ENCODE results near the gene APP.
"Not testable (repeated sequence)": the region's sequence is repeated elsewhere in the genome, so short reads cannot be mapped to it uniquely, and the experiment has no call there.

Gene APP

DNA sequence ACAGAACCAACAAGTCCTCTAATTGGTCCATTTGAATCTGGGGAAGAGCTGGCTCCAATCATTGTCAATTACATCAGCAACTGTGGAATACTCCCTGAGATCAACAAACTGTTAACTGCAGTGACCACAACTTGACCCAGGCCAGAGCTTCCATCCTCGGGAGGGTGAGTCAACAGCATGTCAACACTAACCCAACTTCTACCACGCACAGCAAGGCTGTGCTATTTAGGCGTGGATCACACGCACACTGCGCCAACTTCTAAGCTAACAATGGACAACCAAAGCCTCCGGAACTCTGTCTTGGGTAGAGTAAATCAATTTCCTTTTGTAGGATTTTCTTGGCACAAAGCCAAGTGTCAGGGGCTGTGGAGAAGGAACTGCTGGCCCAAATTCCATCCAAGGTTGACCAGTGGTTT is 30.4 kb downstream of the APP start:
- Mint-ChIP-seq H3K9me3 (no peaks in the 10 kb centered on the region), H3K4me3 (no peak overlapping the region), H3K36me3 (ENCODE audit: low read depth) (peaks cover 43% of the 10 kb centered on the region), H3K4me1 (peaks cover 38% of the 10 kb centered on the region), H3K27me3 (ENCODE audit: low read depth) (no peaks in the 10 kb centered on the region), H3K27ac (peak overlapping the region; percentile 59 to 70 (median 69))
- TF ChIP-seq, protein P1, sequence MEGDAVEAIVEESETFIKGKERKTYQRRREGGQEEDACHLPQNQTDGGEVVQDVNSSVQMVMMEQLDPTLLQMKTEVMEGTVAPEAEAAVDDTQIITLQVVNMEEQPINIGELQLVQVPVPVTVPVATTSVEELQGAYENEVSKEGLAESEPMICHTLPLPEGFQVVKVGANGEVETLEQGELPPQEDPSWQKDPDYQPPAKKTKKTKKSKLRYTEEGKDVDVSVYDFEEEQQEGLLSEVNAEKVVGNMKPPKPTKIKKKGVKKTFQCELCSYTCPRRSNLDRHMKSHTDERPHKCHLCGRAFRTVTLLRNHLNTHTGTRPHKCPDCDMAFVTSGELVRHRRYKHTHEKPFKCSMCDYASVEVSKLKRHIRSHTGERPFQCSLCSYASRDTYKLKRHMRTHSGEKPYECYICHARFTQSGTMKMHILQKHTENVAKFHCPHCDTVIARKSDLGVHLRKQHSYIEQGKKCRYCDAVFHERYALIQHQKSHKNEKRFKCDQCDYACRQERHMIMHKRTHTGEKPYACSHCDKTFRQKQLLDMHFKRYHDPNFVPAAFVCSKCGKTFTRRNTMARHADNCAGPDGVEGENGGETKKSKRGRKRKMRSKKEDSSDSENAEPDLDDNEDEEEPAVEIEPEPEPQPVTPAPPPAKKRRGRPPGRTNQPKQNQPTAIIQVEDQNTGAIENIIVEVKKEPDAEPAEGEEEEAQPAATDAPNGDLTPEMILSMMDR (IDR thresholded peaks at IDR 0.05; ENCODE audit: unreplicated experiment in 3 of 3): no peak

DNA sequence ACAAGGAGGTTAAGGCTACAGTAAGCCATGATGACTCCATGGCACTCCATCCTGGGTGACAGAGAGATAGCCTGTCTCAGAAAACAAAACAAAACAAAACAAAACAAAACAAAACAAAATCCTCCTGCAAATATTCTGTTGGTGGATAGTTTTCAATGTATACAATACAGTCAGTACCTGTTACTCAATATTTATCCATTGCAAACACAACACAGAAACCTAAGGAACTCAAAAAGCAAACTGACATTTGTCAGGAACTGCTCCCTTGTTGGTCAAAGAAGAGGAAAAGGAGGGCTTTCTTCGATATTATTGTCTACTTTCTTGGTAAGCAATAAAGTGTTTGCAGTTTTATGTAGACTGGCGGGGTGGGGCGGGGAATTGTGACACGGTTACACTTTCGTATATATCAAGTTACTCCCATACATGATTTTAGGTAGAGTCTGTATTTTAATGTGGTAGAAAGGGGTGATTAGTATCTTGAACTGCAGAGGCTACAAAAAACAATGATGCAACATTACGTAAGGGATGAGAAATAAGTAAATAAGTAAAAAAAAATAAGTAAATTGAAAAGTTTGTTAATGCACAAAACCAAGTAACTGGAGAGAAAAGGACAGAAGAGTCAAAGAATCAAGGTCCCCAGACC is 31.8 kb downstream of the APP start:
- peaks cover 27% of the 10 kb centered on the region for H3K4me1 Mint-ChIP-seq
- H3K27me3 Mint-ChIP-seq (ENCODE audit: low read depth): no peaks in the 10 kb centered on the region
- H3K27ac Mint-ChIP-seq: no peak overlapping the region
- H3K36me3 Mint-ChIP-seq (ENCODE audit: low read depth): peaks cover 41% of the 10 kb centered on the region
- no peaks in the 10 kb centered on the region for H3K9me3 Mint-ChIP-seq
- TF ChIP-seq, protein P1 (IDR thresholded peaks at IDR 0.05; ENCODE audit: unreplicated experiment in 3 of 3): no peak
- no peak overlapping the region for H3K4me3 Mint-ChIP-seq

DNA sequence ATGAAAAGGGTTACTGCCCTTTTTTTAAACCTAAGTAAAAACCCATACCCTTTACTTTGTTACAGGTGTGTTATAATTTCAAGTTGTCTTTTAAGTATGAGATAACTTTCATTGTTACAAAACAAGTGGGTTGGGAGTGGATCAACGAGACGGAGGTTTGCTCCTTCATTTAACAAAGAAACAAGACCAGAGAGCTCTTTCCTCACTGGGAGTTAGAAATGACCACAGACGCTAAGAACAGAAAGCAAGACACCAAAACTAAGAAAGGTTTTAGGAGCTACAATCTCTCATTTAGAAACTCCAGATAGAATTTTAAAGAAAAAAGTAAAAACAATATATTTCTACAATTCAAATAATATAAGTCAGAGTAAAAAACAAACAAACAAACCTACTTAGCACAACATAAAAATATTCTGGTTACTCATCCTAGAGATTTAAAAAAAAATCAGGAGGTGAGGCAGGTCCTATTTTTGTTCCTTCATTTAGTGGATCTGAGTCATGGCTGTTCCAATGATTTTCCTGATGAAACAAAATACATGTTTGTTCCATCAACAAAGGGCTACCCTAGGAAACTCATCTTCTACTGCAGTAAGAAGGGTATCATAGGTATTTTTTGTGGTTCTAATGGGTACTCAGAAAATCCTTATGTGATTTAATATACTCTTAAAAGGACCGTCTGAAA is 33.0 kb downstream of the APP start:
- TF ChIP-seq, protein P1 (IDR thresholded peaks at IDR 0.05; ENCODE audit: unreplicated experiment in 3 of 3): no peak
- peaks cover 37% of the 10 kb centered on the region for H3K36me3 Mint-ChIP-seq (ENCODE audit: low read depth)
- H3K4me1 Mint-ChIP-seq: peaks cover 25% of the 10 kb centered on the region
- no peak overlapping the region for H3K27ac Mint-ChIP-seq
- no peak overlapping the region for H3K4me3 Mint-ChIP-seq
- no peaks in the 10 kb centered on the region for H3K9me3 Mint-ChIP-seq
- H3K27me3 Mint-ChIP-seq (ENCODE audit: low read depth): no peaks in the 10 kb centered on the region

DNA sequence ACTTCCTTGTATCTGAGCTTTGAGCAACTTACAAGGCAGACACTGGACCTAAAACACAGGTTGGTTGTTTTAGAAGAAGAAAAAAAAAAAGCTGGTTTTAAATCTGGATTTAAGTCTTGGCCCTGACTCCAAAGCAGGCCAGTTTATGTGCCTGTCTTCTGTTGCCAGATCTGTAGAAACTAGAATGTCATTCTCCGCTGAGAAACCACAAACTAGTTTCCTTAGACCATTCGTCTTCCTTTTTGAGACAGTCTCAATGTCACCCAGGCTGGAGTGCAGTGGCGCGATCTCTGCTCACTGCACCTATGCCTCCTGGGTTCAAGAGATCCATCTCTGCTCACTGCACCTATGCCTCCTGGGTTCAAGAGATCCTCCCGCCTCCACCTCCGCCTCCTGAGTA is 33.9 kb downstream of the APP start:
- H3K4me3 Mint-ChIP-seq: no peak overlapping the region
- H3K27me3 Mint-ChIP-seq (ENCODE audit: low read depth): no peaks in the 10 kb centered on the region
- TF ChIP-seq, protein P1 (IDR thresholded peaks at IDR 0.05; ENCODE audit: unreplicated experiment in 3 of 3): no peak
- H3K36me3 Mint-ChIP-seq (ENCODE audit: low read depth): peaks cover 29% of the 10 kb centered on the region
- H3K4me1 Mint-ChIP-seq: peaks cover 25% of the 10 kb centered on the region
- H3K9me3 Mint-ChIP-seq: no peaks in the 10 kb centered on the region
- H3K27ac Mint-ChIP-seq: no peak overlapping the region

DNA sequence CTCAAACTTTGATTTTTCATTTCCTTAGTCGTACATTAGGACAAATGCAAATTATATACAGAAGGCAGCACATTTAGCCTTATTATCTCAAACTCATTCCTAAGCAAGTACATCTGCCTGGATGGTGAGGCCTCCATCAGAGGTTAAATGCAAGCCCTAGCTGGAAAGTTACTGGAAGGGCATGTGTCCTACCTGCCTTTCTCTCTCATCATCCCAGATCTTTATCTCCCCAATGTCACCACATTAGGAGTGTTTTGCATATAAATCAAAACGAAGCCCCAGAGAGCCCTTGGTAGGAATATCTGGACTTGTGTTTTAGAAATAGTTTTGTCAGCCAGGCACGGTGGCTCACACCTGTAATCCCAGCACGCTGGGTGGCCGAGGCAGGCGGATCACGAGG is 35.0 kb downstream of the APP start:
- peaks cover 28% of the 10 kb centered on the region for H3K36me3 Mint-ChIP-seq (ENCODE audit: low read depth)
- H3K27me3 Mint-ChIP-seq (ENCODE audit: low read depth): no peaks in the 10 kb centered on the region
- no peak overlapping the region for H3K4me3 Mint-ChIP-seq
- TF ChIP-seq, protein P1 (IDR thresholded peaks at IDR 0.05; ENCODE audit: unreplicated experiment in 3 of 3): no peak
- H3K27ac Mint-ChIP-seq: no peak overlapping the region
- peaks cover 20% of the 10 kb centered on the region for H3K4me1 Mint-ChIP-seq
- H3K9me3 Mint-ChIP-seq: no peaks in the 10 kb centered on the region

DNA sequence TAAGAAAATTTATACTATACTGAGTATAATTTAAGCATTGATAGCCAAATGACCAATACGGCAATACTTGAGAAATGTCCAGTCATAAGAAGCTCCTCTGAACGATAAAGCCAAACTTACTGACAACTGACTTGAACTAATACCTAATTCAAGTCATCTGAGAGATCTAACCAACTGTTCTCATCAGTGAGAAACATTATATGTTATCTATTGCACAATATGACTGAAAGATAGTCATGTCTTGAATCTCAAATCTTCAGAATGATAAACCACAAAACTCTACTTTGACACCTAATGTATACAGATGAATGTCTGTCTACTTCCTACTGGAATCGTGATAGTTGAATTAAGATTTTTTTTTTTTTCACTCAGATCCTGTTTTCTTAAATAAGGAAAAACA is 39.0 kb downstream of the APP start:
- no peaks in the 10 kb centered on the region for H3K27me3 Mint-ChIP-seq (ENCODE audit: low read depth)
- no peak overlapping the region for H3K4me3 Mint-ChIP-seq
- H3K9me3 Mint-ChIP-seq: no peaks in the 10 kb centered on the region
- H3K27ac Mint-ChIP-seq: no peak overlapping the region
- H3K4me1 Mint-ChIP-seq: peaks cover 24% of the 10 kb centered on the region
- peaks cover 25% of the 10 kb centered on the region for H3K36me3 Mint-ChIP-seq (ENCODE audit: low read depth)
- TF ChIP-seq, protein P1 (IDR thresholded peaks at IDR 0.05; ENCODE audit: unreplicated experiment in 3 of 3): no peak

DNA sequence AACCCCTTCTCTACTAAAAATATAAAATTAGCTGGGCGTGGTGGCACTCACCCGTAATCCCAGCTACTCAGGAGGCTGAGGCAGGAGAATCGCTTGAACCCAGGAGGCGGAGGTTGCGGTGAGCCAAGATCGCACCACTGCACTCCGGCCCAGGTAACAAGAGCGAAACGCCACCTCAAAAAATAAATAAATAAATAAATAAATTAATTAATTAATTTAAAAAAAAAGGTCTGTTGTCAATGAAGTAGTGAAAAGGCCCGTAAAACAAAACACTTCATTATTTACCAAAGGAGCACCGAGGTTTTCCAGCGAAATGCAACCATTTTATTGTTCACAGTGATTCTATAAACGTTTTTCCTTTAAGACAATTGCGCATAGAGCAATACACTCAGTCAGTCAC is 39.5 kb downstream of the APP start:
- H3K9me3 Mint-ChIP-seq; H3K27me3 Mint-ChIP-seq (ENCODE audit: low read depth); H3K27ac Mint-ChIP-seq; H3K4me3 Mint-ChIP-seq: not testable (repeated sequence)
- Mint-ChIP-seq H3K4me1 (peaks cover 28% of the 10 kb centered on the region), H3K36me3 (ENCODE audit: low read depth) (peaks cover 25% of the 10 kb centered on the region)

Measured in nephron (organoid).